CD4-positive, CD25-positive, alpha-beta regulatory T cell (primary cell): ENCODE results near the gene SARS1. TPM values are rescaled to one million over a fixed set of nuclear protein-coding genes. Genes with fewer than 3 reads are reported as not detected.

ENCODE experiments used
- ATAC-seq, 2 donors: fragments of 150-1000 bp; cut with Tn5 transposase; one replicate each; pipeline ENCODE4 v1.10.0; 2021; ENCODE audit warnings: low read depth in 2 of 2, moderate number of reproducible peaks in 2 of 2, moderate library complexity in 1 of 2
- DNase-seq, 3 donors: peaks; one replicate each; pipeline versions ENCODE4 v3.0.0 to v3.0.0-alpha.2; 2012 to 2022; ENCODE audit warnings: mixed read lengths in 1 of 3
- H3K27ac ChIP-seq: one replicate; pipeline ENCODE4 v1.7.0; 2013; ENCODE audit warnings: mild to moderate bottlenecking, low read length; ENCODE audit not compliant: insufficient read depth, poor library complexity, severe bottlenecking
- H3K27me3 ChIP-seq: one replicate; pipeline ENCODE4 v1.7.0; 2013; ENCODE audit warnings: low read length; ENCODE audit not compliant: control insufficient read depth, insufficient read depth
- H3K36me3 ChIP-seq: one replicate; pipeline ENCODE4 v1.7.0; 2013; ENCODE audit warnings: mild to moderate bottlenecking, low read length, moderate library complexity; ENCODE audit not compliant: control insufficient read depth, insufficient read depth
- H3K4me1 ChIP-seq: 2 replicates; pipeline ENCODE4 v1.7.0; 2013; ENCODE audit warnings: mild to moderate bottlenecking, low read length; ENCODE audit not compliant: insufficient read depth, control insufficient read depth, poor library complexity, severe bottlenecking
- H3K4me3 ChIP-seq: one replicate; pipeline ENCODE4 v1.7.0; 2013; ENCODE audit warnings: low read depth, mild to moderate bottlenecking, low read length, moderate library complexity
- H3K9me3 ChIP-seq, 2 experiments: 1 replicate in 1 of 2; 2 replicates in 1 of 2; pipeline ENCODE4 v1.7.0; 2013; ENCODE audit warnings: low read length in 2 of 2, mild to moderate bottlenecking in 1 of 2, moderate library complexity in 1 of 2; ENCODE audit not compliant: control insufficient read depth in 2 of 2
- H3K27ac Mint-ChIP-seq, 3 donors: one replicate each; pipeline ENCODE4 v1.8.0; 2020 to 2022; ENCODE audit warnings: mild to moderate bottlenecking in 3 of 3, mixed read lengths in 3 of 3, moderate library complexity in 2 of 3
- H3K27me3 Mint-ChIP-seq: one replicate; pipeline ENCODE4 v1.8.0; 2022; ENCODE audit warnings: mild to moderate bottlenecking, mixed read lengths
- H3K36me3 Mint-ChIP-seq: one replicate; pipeline ENCODE4 v1.8.0; 2020; ENCODE audit warnings: mixed read lengths
- H3K4me1 Mint-ChIP-seq, 4 donors: one replicate each; pipeline ENCODE4 v1.8.0; 2020 to 2022; ENCODE audit warnings: mixed read lengths in 4 of 4, mild to moderate bottlenecking in 1 of 4
- H3K4me3 Mint-ChIP-seq, 4 donors: one replicate each; pipeline ENCODE4 v1.8.0; 2020 to 2022; ENCODE audit warnings: mild to moderate bottlenecking in 4 of 4, mixed read lengths in 4 of 4, moderate library complexity in 3 of 4
- H3K9me3 Mint-ChIP-seq, 7 donors: one replicate each; pipeline ENCODE4 v1.8.0; 2020 to 2022; ENCODE audit warnings: mixed read lengths in 7 of 7, mild to moderate bottlenecking in 3 of 7, moderate library complexity in 2 of 7
- polyA plus RNA-seq, 4 donors: library from polyadenylated mRNA; unstranded; fragments of 300-500 nt; fragmentation: Illumina TruSeq; gene quantifications; one replicate each; pipeline ENCODE4 v1.2.3, GENCODE V29; 2021
- total RNA-seq: library from RNA; stranded (reverse); gene quantifications from one replicate; pipeline ENCODE4 v1.2.3, GENCODE V29; 2022

Gene SARS1
- total and polyA plus RNA-seq, 5 donors from 2014 or later, result 117 to 173 (median 170) TPM

DNA sequence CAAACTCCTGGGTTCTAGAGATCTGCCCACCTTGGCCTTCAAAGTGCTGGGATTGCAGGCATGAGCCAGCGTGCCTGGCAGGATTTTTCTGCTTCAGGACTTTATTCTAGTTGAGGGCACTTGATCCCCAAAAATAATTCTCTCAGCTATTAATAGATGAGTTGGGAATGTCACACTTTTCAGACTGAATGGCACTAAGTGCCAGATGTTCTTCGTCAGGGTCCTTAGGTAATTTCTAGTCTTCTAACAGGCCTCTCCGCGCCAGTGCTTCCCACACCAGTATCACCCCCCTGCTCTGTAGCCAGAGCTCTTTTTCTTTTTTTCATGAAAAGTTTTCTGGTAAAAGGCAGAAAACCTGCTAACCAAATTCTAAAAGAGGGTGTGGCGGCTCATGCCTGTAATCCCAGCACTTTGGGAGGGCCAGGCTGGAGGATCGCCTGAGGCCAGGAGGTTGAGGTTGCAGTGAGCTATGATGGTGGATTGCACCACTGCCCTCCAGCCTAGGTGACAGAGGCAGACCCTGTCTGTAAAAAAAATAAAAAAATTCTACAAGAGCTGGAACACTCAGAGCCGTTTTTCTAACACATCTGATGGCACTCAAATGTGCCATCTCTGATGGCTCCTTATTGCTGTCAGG is 6.1 kb upstream of the SARS1 start:
- no peaks in the 10 kb centered on the region for H3K9me3 Mint-ChIP-seq
- no peak overlapping the region for H3K27ac Mint-ChIP-seq
- peaks cover 6% of the 10 kb centered on the region for H3K36me3 Mint-ChIP-seq
- no peaks in the 10 kb centered on the region for H3K4me1 ChIP-seq
- no peak overlapping the region for H3K4me3 Mint-ChIP-seq
- no peaks in the 10 kb centered on the region for H3K27me3 ChIP-seq
- no peak overlapping the region for H3K4me3 ChIP-seq
- H3K9me3 ChIP-seq, result no peaks in the 10 kb centered on the region
- no peaks in the 10 kb centered on the region for H3K36me3 ChIP-seq
- no peak overlapping the region for H3K27ac ChIP-seq
- H3K27me3 Mint-ChIP-seq, result peaks cover 15% of the 10 kb centered on the region
- no peak for DNase-seq
- ATAC-seq, result no peak
- H3K4me1 Mint-ChIP-seq, result peaks cover 0 to 3% (median 0%) of the 10 kb centered on the region in 4 donors

DNA sequence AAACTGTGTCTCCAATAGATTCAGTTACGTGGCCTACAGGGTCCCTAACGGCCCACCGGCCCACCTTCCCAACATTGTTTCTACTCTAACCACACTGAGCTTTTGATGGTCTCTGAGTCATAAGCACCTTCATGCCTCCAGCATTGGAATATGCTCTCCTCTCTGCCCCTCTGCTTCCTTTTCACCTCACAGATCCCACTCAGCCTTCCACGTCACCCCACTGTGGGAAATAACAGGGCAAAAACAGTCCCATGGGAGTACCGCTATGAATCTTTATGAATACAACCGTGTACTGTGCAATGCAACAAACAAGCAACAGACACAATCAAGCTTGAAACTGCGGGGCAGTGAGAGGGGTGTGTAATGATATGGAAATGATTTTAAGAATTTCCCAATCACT is 5.3 kb upstream of the SARS1 start:
- no peak for ATAC-seq
- DNase-seq, result no peak
- no peak overlapping the region for H3K4me3 Mint-ChIP-seq
- H3K27ac Mint-ChIP-seq, result peak overlapping the region in 1 of 3 donors; percentile 90
- H3K9me3 ChIP-seq, result no peaks in the 10 kb centered on the region
- H3K9me3 Mint-ChIP-seq, result no peaks in the 10 kb centered on the region
- H3K4me1 ChIP-seq, result no peaks in the 10 kb centered on the region
- H3K36me3 Mint-ChIP-seq, result no peaks in the 10 kb centered on the region
- no peak overlapping the region for H3K4me3 ChIP-seq
- peaks cover 0 to 3% (median 2%) of the 10 kb centered on the region in 4 donors for H3K4me1 Mint-ChIP-seq
- no peaks in the 10 kb centered on the region for H3K27me3 ChIP-seq
- peaks cover 15% of the 10 kb centered on the region for H3K27me3 Mint-ChIP-seq
- no peaks in the 10 kb centered on the region for H3K36me3 ChIP-seq
- H3K27ac ChIP-seq, result no peak overlapping the region

DNA sequence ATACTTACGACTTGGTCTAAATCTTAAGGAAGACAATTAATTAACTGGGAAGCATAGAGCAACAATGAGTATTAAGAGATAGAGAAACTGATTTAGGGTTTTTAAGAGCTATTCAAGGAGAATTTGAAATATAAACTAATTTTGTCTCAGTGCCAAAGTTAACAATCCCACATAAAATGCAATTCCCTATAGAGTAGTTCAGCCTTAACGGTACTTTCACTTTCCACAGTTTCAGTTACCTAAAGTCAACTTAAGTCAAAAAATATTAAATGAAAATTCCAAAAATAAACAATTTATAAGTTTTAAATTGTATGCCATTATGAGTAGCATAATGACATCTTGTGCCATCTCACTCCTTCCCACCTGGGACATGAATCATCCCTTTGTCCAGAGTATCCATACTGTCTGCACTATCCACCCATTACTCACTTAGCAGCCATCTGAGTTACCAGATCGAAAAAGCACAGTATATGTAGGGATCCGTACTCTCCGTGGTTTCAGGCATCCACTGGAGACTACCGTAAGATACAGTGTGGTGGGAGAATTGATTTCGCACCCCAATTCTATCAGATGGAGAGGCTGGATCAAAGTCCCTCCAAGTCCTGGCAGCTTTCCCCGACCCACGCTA is 4.8 kb upstream of the SARS1 start:
- ATAC-seq (no peak), DNase-seq (no peak)
- H3K4me1 Mint-ChIP-seq, result peaks cover 0 to 5% (median 3%) of the 10 kb centered on the region in 4 donors
- no peaks in the 10 kb centered on the region for H3K27me3 ChIP-seq
- H3K27ac Mint-ChIP-seq, result peak overlapping the region in 1 of 3 donors; percentile 90
- H3K4me1 ChIP-seq, result no peaks in the 10 kb centered on the region
- H3K36me3 Mint-ChIP-seq, result no peaks in the 10 kb centered on the region
- no peaks in the 10 kb centered on the region for H3K36me3 ChIP-seq
- H3K27ac ChIP-seq, result no peak overlapping the region
- H3K27me3 Mint-ChIP-seq, result peaks cover 17% of the 10 kb centered on the region
- H3K4me3 ChIP-seq, result no peak overlapping the region
- H3K4me3 Mint-ChIP-seq, result peak overlapping the region in 1 of 4 donors; percentile 49
- H3K9me3 ChIP-seq, result no peaks in the 10 kb centered on the region
- no peaks in the 10 kb centered on the region for H3K9me3 Mint-ChIP-seq

DNA sequence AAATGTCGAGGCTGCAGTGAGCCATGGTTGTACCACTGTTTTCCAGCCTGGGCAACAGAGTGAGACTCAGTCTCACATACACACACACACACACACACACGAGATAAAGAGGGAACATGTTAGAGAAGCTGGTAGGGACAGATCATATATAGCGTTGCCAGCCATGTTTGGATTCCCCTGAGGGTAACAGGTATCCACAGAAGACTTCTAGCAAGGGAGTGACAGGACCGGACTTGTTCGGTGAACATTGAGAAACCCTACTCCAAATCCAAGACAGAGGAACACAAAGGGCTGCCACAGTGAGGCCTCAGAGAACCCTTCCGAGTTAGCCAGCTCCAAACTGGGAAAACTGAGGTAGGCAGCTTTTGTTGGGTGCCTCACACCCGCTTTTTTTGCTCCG is 3.7 kb upstream of the SARS1 start:
- H3K4me1 Mint-ChIP-seq, result peaks cover 0 to 16% (median 10%) of the 10 kb centered on the region in 4 donors
- peaks cover 19% of the 10 kb centered on the region for H3K27me3 Mint-ChIP-seq
- no peak overlapping the region for H3K27ac ChIP-seq
- peaks cover 10% of the 10 kb centered on the region for H3K4me1 ChIP-seq
- no peaks in the 10 kb centered on the region for H3K36me3 ChIP-seq
- DNase-seq, result no peak
- H3K9me3 ChIP-seq, result no peaks in the 10 kb centered on the region
- no peaks in the 10 kb centered on the region for H3K27me3 ChIP-seq
- ATAC-seq, result no peak
- H3K36me3 Mint-ChIP-seq, result no peaks in the 10 kb centered on the region
- no peak overlapping the region for H3K27ac Mint-ChIP-seq
- H3K9me3 Mint-ChIP-seq, result no peaks in the 10 kb centered on the region
- H3K4me3 ChIP-seq, result no peak overlapping the region
- H3K4me3 Mint-ChIP-seq, result peak overlapping the region in 1 of 4 donors; percentile 49

DNA sequence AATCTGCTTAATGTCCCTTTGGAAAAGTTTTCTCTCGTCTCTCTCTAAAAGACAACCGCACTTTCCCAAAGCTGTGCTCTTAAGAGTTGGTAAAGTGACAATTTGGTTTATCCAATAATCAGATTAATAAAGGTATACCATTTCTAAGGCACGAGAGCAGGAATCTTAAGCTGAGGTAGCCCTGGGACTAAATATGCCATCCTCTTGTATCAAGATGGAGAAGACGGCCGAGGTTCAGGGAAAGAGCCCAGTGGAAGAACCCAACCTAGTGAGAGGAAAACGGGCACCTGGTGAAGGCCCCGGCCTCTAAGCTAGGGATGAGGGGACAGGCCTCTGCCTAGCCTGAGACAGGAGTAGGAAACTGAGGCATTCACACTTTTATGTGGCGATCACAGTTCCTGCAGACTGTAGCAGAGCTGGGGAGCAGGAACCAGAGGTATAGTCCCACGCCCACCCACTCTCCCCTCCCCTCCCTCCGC is 334 bp upstream of the SARS1 start:
- DNase-seq, result no peak
- Mint-ChIP-seq H3K36me3 (peaks cover 10% of the 10 kb centered on the region), H3K4me1 (peaks cover 6 to 41% (median 30%) of the 10 kb centered on the region in 4 donors), H3K4me3 (peak overlapping the region; percentile 96 to 99 (median 98)), H3K27ac (peak overlapping the region in 2 of 3 donors; percentile 42 to 95), H3K27me3 (peaks cover 19% of the 10 kb centered on the region), H3K9me3 (no peaks in the 10 kb centered on the region)
- H3K36me3 ChIP-seq, result no peaks in the 10 kb centered on the region
- H3K27me3 ChIP-seq, result no peaks in the 10 kb centered on the region
- no peak for ATAC-seq
- H3K4me3 ChIP-seq, result peak overlapping the region; percentile 92
- peaks cover 31% of the 10 kb centered on the region for H3K4me1 ChIP-seq
- H3K27ac ChIP-seq, result peak overlapping the region; percentile 85
- no peaks in the 10 kb centered on the region for H3K9me3 ChIP-seq

DNA sequence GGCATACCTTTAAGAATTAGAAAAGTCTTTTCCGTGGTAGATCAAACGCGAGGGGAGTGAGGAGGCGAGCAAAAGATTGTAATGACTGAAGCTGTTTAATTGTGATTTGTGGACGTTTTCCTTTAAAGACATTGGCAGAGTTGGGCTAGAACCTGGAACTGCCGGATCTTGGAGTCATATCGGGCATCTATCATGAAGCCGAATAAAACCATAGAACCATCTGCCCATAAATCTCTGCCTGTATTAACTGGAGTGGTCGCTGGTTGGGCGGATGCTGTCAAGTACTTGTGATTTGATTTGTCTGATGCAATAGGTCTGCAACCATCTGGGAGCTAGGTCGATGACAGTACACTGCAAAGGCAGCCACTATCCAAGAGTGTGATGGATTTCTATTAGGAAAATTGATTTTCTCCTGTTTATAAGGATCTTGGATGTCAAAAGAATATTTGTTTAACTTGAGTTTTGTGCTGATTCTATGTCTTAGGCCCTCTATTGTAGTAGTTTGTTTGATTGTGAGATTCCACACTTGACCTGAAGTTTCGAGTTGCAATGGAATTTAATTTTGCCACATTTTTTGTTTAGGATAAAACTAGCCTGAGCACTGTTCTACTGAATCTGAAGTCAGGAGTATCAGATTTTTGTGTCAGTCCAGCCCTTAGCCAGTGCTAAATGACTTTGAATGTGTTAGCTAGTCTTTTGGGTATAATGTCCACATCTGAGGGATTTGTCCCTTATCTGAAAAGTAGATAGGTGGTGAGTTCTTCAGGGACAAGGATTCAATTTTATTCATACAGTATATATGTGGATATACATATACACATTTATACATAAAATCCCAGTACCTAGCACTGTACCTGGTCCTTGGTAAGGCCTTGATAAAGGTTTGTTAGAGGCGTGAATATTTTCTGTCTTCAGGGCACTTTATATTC is 1.2 kb downstream of the SARS1 start:
- Mint-ChIP-seq H3K9me3 (no peaks in the 10 kb centered on the region), H3K36me3 (peaks cover 14% of the 10 kb centered on the region), H3K4me3 (peak overlapping the region; percentile 96 to 99 (median 98)), H3K27ac (peak overlapping the region; percentile 95 to 97 (median 96)), H3K27me3 (peaks cover 15% of the 10 kb centered on the region), H3K4me1 (peaks cover 11 to 49% (median 35%) of the 10 kb centered on the region in 4 donors)
- H3K27ac ChIP-seq, result peak overlapping the region; percentile 85
- no peaks in the 10 kb centered on the region for H3K27me3 ChIP-seq
- peak in 2 of 3 donors; percentile 14 to 64 for DNase-seq
- peaks cover 31% of the 10 kb centered on the region for H3K4me1 ChIP-seq
- ATAC-seq, result peak in 1 of 2 donors; percentile 16
- H3K36me3 ChIP-seq, result peaks cover 4% of the 10 kb centered on the region
- no peaks in the 10 kb centered on the region for H3K9me3 ChIP-seq
- peak overlapping the region; percentile 92 for H3K4me3 ChIP-seq

DNA sequence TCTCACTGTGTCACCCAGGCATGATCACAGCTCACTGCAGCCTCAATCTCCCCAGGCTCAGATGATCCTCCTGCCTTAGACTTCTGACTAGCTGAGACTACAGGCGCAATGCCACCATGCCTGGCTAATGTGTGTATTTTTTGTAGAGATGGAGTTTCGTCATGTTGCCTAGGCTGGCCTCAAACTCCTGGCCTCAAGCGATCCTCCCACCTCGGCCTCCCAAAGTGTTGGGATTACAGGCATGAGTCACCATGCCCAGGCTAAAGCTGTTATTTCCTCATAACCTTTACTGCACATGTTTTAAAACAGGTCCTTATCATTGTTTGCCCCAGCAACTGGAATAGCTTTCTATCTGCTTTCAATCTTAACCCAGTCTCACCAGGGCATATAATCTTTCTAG is 2.9 kb downstream of the SARS1 start:
- no peaks in the 10 kb centered on the region for H3K9me3 ChIP-seq
- H3K27ac Mint-ChIP-seq, result peak overlapping the region in 1 of 3 donors; percentile 95
- H3K27me3 ChIP-seq, result no peaks in the 10 kb centered on the region
- peaks cover 22% of the 10 kb centered on the region for H3K36me3 Mint-ChIP-seq
- H3K4me3 ChIP-seq, result peak overlapping the region; percentile 38
- peaks cover 12% of the 10 kb centered on the region for H3K36me3 ChIP-seq
- peaks cover 8% of the 10 kb centered on the region for H3K27me3 Mint-ChIP-seq
- DNase-seq (no peak), ATAC-seq (no peak)
- H3K4me1 Mint-ChIP-seq, result peaks cover 21 to 60% (median 45%) of the 10 kb centered on the region in 4 donors
- H3K9me3 Mint-ChIP-seq, result no peaks in the 10 kb centered on the region
- H3K4me1 ChIP-seq, result peaks cover 31% of the 10 kb centered on the region
- peak overlapping the region; percentile 96 to 99 (median 98) for H3K4me3 Mint-ChIP-seq
- H3K27ac ChIP-seq, result no peak overlapping the region
